Measurements from ENCODE around the gene MALL. TPM values are rescaled to one million over a fixed set of nuclear protein-coding genes. Genes with fewer than 3 reads are reported as not detected.
"Not testable (repeated sequence)": the region's sequence is repeated elsewhere in the genome, so short reads cannot be mapped to it uniquely, and the experiment has no call there.

Gene MALL
- total and polyA plus RNA-seq, 4 donors: 1.6 to 4.2 (median 2.7) TPM

DNA sequence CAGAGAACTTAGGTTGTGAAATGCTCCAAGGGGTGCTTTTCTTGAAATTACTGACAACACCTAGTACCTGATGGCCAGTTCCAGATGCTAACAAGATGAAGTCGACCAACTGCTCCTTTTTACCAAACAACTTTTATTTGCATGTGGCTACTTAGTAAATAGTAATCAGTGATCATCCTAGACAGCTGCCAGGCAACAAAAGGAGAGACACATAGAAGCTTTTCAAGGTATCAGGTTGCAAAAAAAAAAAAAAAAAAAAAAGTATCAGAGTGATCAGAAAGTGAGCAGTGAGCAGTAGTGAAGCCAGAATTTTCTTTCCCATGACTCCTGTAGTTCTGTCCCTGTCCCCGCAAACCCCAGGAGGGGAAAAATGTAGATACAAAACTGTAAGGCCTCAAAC lies 31.9 kb downstream of the MALL start:
- not testable (repeated sequence) for H3K9ac ChIP-seq (ENCODE audit: low read depth in 1 of 2, low read length in 2 of 2); H3K9me3 ChIP-seq (ENCODE audit: control insufficient read depth in 4 of 4, low read length in 3 of 4); DNase-seq (ENCODE audit: low spot score); H3K27ac ChIP-seq (ENCODE audit: low read depth in 1 of 2, low read length in 2 of 2); H3K27me3 ChIP-seq (ENCODE audit: control insufficient read depth in 4 of 4, insufficient read depth in 4 of 4, low read length in 3 of 4); H3K4me1 ChIP-seq (ENCODE audit: control insufficient read depth in 4 of 4, insufficient read depth in 4 of 4, low read length in 3 of 4); H3K4me3 ChIP-seq (ENCODE audit: low read depth in 1 of 3, low read length in 3 of 3); H3K36me3 ChIP-seq (ENCODE audit: control insufficient read depth in 4 of 4, insufficient read depth in 3 of 4, low read depth in 1 of 4, low read length in 3 of 4)
- WGBS: no CpG with 5 or more reads among the region's 2 CpGs

DNA sequence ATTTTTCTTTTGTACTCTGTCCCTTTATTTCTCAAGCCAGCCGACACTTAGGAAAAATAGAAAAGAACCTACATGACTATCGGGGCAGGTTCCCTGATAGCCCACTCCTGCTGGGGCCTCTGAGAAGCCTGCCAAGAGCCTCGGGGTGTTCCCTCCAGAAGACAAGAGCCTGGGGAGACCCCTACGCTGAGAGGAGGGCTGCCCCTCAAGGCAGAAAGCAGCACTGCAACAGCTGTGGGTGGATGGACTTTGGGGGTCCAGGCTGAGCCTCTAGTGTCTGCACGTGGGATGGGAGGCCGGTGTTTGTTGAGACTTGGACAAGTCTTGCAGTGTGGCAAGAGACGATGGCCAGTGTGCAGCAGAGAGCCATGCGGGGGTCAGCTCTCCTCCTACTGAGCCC lies 32.5 kb downstream of the MALL start:
- H3K9me3 ChIP-seq (ENCODE audit: control insufficient read depth in 4 of 4, low read length in 3 of 4); DNase-seq (ENCODE audit: low spot score); H3K4me3 ChIP-seq (ENCODE audit: low read depth in 1 of 3, low read length in 3 of 3); H3K36me3 ChIP-seq (ENCODE audit: control insufficient read depth in 4 of 4, insufficient read depth in 3 of 4, low read depth in 1 of 4, low read length in 3 of 4); H3K4me1 ChIP-seq (ENCODE audit: control insufficient read depth in 4 of 4, insufficient read depth in 4 of 4, low read length in 3 of 4); H3K27ac ChIP-seq (ENCODE audit: low read depth in 1 of 2, low read length in 2 of 2); H3K27me3 ChIP-seq (ENCODE audit: control insufficient read depth in 4 of 4, insufficient read depth in 4 of 4, low read length in 3 of 4); H3K9ac ChIP-seq (ENCODE audit: low read depth in 1 of 2, low read length in 2 of 2): not testable (repeated sequence)
- no CpG with 5 or more reads among the region's 8 CpGs for WGBS

DNA sequence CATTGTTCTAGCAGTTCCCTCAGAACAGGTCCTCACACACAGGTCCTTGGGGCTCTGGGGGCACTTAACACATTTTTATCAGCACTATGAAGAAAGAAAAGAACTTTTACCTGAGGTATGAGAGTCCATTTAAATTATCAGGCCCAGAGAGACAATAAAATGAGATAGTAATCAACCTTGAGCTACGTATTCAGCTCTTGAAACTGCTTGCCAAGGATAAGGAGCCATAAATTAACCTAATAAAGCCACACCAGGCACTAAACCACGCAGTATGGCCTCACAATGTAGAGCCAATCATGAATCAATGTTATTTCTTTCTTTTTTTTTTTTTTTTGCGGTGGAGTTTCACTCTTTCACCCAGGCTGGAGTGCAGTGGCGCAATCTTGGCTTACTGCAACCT lies 37.5 kb downstream of the MALL start:
- not testable (repeated sequence) for DNase-seq (ENCODE audit: low spot score); H3K9ac ChIP-seq (ENCODE audit: low read depth in 1 of 2, low read length in 2 of 2); H3K9me3 ChIP-seq (ENCODE audit: control insufficient read depth in 4 of 4, low read length in 3 of 4); H3K27ac ChIP-seq (ENCODE audit: low read depth in 1 of 2, low read length in 2 of 2); H3K4me3 ChIP-seq (ENCODE audit: low read depth in 1 of 3, low read length in 3 of 3); H3K27me3 ChIP-seq (ENCODE audit: control insufficient read depth in 4 of 4, insufficient read depth in 4 of 4, low read length in 3 of 4); H3K36me3 ChIP-seq (ENCODE audit: control insufficient read depth in 4 of 4, insufficient read depth in 3 of 4, low read depth in 1 of 4, low read length in 3 of 4); H3K4me1 ChIP-seq (ENCODE audit: control insufficient read depth in 4 of 4, insufficient read depth in 4 of 4, low read length in 3 of 4)
- 86% methylated on average over 1 of the region's 4 CpGs for WGBS

DNA sequence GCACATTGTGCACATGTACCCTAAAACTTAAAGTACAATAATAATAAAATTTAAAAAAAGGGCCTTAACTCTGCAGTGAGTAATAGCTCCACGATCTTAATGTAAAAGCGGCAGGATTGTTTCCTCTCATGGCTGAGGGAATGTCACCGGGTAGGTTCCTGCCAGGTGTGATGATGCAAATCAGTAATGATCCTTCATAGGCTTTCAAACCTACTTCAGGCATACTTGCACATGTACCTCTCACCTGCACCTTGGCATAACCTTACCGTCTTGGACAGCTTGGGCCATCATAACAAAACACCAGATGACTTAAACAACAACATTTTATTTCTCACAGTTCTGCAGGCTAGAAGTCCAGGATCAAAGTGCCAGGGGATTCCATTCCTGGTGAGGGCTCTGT lies 39.7 kb downstream of the MALL start:
- whole genome bisulfite sequencing: 91% methylated on average over 2 of the region's 4 CpGs
- DNase-seq (ENCODE audit: low spot score); H3K27ac ChIP-seq (ENCODE audit: low read depth in 1 of 2, low read length in 2 of 2); H3K4me1 ChIP-seq (ENCODE audit: control insufficient read depth in 4 of 4, insufficient read depth in 4 of 4, low read length in 3 of 4); H3K9me3 ChIP-seq (ENCODE audit: control insufficient read depth in 4 of 4, low read length in 3 of 4); H3K4me3 ChIP-seq (ENCODE audit: low read depth in 1 of 3, low read length in 3 of 3); H3K27me3 ChIP-seq (ENCODE audit: control insufficient read depth in 4 of 4, insufficient read depth in 4 of 4, low read length in 3 of 4); H3K36me3 ChIP-seq (ENCODE audit: control insufficient read depth in 4 of 4, insufficient read depth in 3 of 4, low read depth in 1 of 4, low read length in 3 of 4); H3K9ac ChIP-seq (ENCODE audit: low read depth in 1 of 2, low read length in 2 of 2): not testable (repeated sequence)

DNA sequence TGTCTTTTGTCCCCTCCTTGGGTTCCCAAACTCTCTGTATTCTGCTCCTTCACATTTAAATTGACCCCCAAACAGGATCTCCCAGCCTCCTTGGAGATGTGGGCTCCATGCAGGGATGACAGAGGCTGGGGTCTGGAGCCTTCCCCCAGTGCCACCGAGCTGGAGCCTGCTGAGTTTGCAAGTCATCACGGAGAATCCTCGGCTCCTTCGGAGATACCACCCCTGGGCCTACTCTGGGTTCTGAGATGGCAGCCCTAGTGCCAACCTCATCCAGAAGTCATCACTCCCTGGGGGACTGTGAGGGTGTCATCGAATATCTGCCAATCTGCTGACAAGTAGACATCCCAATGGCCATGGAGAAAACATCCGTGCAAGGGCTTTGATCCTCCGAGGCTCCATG lies 45.8 kb downstream of the MALL start:
- not testable (repeated sequence) for H3K4me1 ChIP-seq (ENCODE audit: control insufficient read depth in 4 of 4, insufficient read depth in 4 of 4, low read length in 3 of 4); H3K36me3 ChIP-seq (ENCODE audit: control insufficient read depth in 4 of 4, insufficient read depth in 3 of 4, low read depth in 1 of 4, low read length in 3 of 4); H3K9me3 ChIP-seq (ENCODE audit: control insufficient read depth in 4 of 4, low read length in 3 of 4); H3K27ac ChIP-seq (ENCODE audit: low read depth in 1 of 2, low read length in 2 of 2); DNase-seq (ENCODE audit: low spot score); H3K4me3 ChIP-seq (ENCODE audit: low read depth in 1 of 3, low read length in 3 of 3); H3K9ac ChIP-seq (ENCODE audit: low read depth in 1 of 2, low read length in 2 of 2); H3K27me3 ChIP-seq (ENCODE audit: control insufficient read depth in 4 of 4, insufficient read depth in 4 of 4, low read length in 3 of 4)
- WGBS: 95% methylated on average over 4 of the region's 7 CpGs

DNA sequence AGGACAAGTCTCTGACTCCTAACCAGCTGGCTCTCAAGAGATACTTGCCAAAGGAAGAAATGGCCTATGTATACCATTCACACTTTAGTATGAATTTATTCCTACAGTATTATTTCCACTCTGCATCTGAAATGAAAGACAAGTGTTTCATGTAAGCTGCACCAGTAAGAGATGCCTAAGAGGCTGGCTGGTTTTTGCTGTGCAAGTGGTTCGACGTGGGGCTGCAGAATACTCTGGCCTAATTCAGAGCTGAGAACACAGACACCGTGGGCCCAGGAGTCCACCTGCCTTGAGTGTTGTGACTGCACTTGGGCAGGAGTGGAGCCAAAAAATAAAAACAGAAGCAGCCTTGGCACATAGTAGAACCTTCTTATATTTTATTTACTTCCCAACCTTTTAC lies 47.5 kb downstream of the MALL start:
- WGBS: 90% methylated on average over 3 of the region's 3 CpGs
- H3K9me3 ChIP-seq (ENCODE audit: control insufficient read depth in 4 of 4, low read length in 3 of 4); H3K36me3 ChIP-seq (ENCODE audit: control insufficient read depth in 4 of 4, insufficient read depth in 3 of 4, low read depth in 1 of 4, low read length in 3 of 4); DNase-seq (ENCODE audit: low spot score); H3K4me3 ChIP-seq (ENCODE audit: low read depth in 1 of 3, low read length in 3 of 3); H3K9ac ChIP-seq (ENCODE audit: low read depth in 1 of 2, low read length in 2 of 2); H3K4me1 ChIP-seq (ENCODE audit: control insufficient read depth in 4 of 4, insufficient read depth in 4 of 4, low read length in 3 of 4); H3K27me3 ChIP-seq (ENCODE audit: control insufficient read depth in 4 of 4, insufficient read depth in 4 of 4, low read length in 3 of 4); H3K27ac ChIP-seq (ENCODE audit: low read depth in 1 of 2, low read length in 2 of 2): not testable (repeated sequence)

DNA sequence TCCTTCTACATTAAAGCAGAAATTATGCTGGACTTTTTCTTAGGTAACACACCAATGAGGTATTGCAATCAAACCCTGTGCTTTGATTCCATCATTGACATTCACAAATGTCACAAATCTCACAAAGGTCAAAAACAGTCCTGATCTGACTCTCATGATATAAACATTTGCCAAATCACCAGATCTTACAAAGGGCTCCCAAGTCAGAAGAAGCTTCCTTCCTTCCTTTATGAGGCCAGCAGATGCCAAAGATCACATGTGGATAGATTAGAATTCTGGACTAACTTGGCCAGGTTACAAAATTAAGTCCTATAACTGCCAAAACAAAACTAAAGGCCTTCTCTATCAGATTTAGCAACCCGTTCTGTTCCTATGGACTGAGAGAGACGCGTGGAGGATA lies 53.3 kb downstream of the MALL start:
- not testable (repeated sequence) for H3K4me3 ChIP-seq (ENCODE audit: low read depth in 1 of 3, low read length in 3 of 3); H3K4me1 ChIP-seq (ENCODE audit: control insufficient read depth in 4 of 4, insufficient read depth in 4 of 4, low read length in 3 of 4); H3K9me3 ChIP-seq (ENCODE audit: control insufficient read depth in 4 of 4, low read length in 3 of 4); H3K36me3 ChIP-seq (ENCODE audit: control insufficient read depth in 4 of 4, insufficient read depth in 3 of 4, low read depth in 1 of 4, low read length in 3 of 4); H3K27me3 ChIP-seq (ENCODE audit: control insufficient read depth in 4 of 4, insufficient read depth in 4 of 4, low read length in 3 of 4); H3K9ac ChIP-seq (ENCODE audit: low read depth in 1 of 2, low read length in 2 of 2); H3K27ac ChIP-seq (ENCODE audit: low read depth in 1 of 2, low read length in 2 of 2); DNase-seq (ENCODE audit: low spot score)
- WGBS: 100% methylated on average over 2 of the region's 3 CpGs

DNA sequence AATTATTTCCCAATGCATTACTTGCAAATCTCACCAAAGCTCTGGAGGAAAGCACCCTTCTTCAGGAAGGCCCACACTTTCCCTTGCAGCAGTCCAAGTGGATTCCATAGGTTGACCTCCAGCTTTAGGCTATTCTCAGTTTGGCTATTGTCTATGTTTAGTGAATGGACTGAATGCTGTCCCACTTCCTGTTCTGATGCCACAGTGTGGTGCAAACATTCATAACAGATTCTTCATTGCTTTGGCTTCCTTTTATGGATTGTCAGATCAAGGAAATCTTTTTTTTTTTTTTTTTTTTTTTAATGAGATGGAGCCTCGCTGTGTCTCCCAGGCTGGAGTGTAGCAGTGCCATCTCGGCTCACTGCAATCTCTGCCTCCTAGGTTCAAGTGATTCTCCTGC lies 55.1 kb downstream of the MALL start:
- H3K4me1 ChIP-seq (ENCODE audit: control insufficient read depth in 4 of 4, insufficient read depth in 4 of 4, low read length in 3 of 4); H3K36me3 ChIP-seq (ENCODE audit: control insufficient read depth in 4 of 4, insufficient read depth in 3 of 4, low read depth in 1 of 4, low read length in 3 of 4); DNase-seq (ENCODE audit: low spot score); H3K9ac ChIP-seq (ENCODE audit: low read depth in 1 of 2, low read length in 2 of 2); H3K4me3 ChIP-seq (ENCODE audit: low read depth in 1 of 3, low read length in 3 of 3); H3K9me3 ChIP-seq (ENCODE audit: control insufficient read depth in 4 of 4, low read length in 3 of 4); H3K27ac ChIP-seq (ENCODE audit: low read depth in 1 of 2, low read length in 2 of 2); H3K27me3 ChIP-seq (ENCODE audit: control insufficient read depth in 4 of 4, insufficient read depth in 4 of 4, low read length in 3 of 4): not testable (repeated sequence)
- no CpG with 5 or more reads among the region's 2 CpGs for WGBS

DNA sequence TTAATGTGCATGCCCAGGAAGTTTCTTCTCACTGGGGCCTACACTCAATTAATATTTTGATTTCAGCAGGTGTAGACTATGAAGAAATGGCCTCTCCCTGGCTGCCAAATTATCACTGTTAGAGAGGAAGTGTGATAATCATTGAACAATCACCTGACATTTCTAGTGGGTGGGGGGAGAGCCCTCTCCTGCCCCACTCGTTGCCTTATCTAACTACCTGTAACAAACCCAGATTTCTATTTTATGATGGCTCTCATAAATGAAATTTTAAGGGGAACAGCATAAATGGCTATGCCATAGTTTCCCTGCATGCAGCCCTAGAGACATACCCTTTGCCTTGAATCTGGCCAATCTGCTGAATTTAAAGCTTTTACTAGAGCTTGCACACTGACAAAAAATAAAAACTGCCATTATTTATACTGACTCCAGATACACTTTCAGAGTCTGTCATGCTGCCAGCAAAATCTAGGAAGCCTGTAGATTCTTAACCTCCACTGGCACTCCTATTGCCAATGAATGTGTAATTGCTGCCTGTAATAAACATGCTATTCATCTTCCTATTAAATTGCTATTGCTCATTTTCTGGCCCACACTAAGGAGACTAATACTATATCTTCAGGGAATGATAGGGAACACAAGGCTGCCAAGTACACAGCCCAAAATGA lies 55.8 kb downstream of the MALL start:
- H3K27ac ChIP-seq (ENCODE audit: low read depth in 1 of 2, low read length in 2 of 2); H3K4me3 ChIP-seq (ENCODE audit: low read depth in 1 of 3, low read length in 3 of 3); H3K4me1 ChIP-seq (ENCODE audit: control insufficient read depth in 4 of 4, insufficient read depth in 4 of 4, low read length in 3 of 4); H3K27me3 ChIP-seq (ENCODE audit: control insufficient read depth in 4 of 4, insufficient read depth in 4 of 4, low read length in 3 of 4); H3K36me3 ChIP-seq (ENCODE audit: control insufficient read depth in 4 of 4, insufficient read depth in 3 of 4, low read depth in 1 of 4, low read length in 3 of 4); H3K9ac ChIP-seq (ENCODE audit: low read depth in 1 of 2, low read length in 2 of 2); DNase-seq (ENCODE audit: low spot score); H3K9me3 ChIP-seq (ENCODE audit: control insufficient read depth in 4 of 4, low read length in 3 of 4): not testable (repeated sequence)
- no CpG with 5 or more reads among the region's 1 CpG for WGBS

Data from liver (tissue), 9 donors.